Measurements from ENCODE around the gene GADD45A.

- no peak for TF ChIP-seq CTCF (IDR thresholded peaks at IDR 0.05)
- TF ChIP-seq POLR2A (IDR thresholded peaks at IDR 0.05) = no peak
Observed at GRCh38 chr1:67651031-67651430, 34.0 kb upstream of the GADD45A start.

Data from testis (tissue), 2 donors.